Measurements from ENCODE around the gene CRNN.

The CRNN gene

DNA sequence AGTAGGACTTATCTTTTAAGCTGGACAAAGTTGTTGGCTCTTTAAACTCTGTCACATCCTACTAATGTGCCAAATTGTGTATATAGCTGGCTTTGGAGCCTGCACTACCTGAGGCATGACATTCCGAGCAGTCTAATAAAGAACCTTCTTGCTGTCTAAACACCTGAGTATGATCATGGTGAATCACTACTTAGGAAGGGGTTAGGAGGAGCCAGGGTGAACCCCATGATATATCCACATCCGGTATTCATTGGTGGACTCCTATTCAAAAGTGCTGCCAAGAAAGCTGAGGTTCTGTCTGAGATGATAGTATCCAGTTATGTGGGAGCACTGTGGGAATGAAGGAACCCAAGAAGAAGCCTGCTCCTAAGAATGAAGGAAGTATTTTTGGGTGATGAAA, 27.1 kb downstream of the CRNN start:
- DNase-seq (ENCODE audit: insufficient read length) (no peak), FAIRE-seq (no peak)
- TF ChIP-seq POLR2A (IDR thresholded peaks at IDR 0.05; ENCODE audit: low read depth, low read length) (no peak), TAF1 (IDR thresholded peaks at IDR 0.05; ENCODE audit: borderline replicate concordance, low read depth, low read length) (no peak), POLR2AphosphoS5 (IDR thresholded peaks at IDR 0.05; ENCODE audit: low read depth, low read length) (no peak)

DNA sequence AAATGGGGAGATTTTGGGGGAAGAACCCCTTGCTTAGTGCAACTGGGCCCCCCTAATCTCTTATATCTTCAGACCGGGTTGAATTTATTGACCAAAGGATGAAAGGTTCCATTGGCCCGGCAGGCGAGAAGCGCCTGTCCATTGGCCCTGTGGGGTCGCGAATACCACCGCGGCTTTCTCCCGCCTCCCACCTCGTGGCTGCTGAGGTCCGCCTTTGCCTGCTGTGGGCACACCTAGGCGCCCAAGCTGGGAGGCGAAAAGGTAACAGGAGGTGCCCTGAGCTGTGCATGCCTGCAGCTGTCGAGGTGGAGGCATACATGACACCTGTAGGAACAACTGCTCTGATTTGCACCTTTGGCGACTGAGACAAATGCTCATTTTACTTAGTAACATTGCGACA, 33.1 kb downstream of the CRNN start:
- FAIRE-seq: no peak
- no peak for DNase-seq (ENCODE audit: insufficient read length)
- no peak for TF ChIP-seq TAF1 (IDR thresholded peaks at IDR 0.05; ENCODE audit: borderline replicate concordance, low read depth, low read length)
- TF ChIP-seq POLR2A (IDR thresholded peaks at IDR 0.05; ENCODE audit: low read depth, low read length): no peak
- no peak for TF ChIP-seq POLR2AphosphoS5 (IDR thresholded peaks at IDR 0.05; ENCODE audit: low read depth, low read length)

DNA sequence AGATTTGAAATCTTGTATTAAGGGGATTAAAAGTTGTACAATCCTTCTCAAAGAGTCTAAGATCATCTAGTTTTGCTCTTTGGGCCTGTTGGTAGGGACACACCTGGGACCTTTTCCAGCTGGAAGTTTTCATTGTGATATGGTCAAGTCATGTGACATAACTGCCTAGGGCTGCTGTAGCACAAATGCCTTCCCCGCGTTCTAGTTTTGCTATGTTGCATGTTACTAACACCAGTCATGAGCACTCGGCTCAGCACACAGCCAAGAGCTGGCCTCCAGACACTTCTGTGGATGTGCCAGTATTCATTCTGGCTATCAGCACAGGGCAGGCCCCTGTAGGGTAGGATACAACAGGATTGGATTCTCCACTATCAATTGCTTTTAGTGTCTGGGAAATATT, 39.6 kb downstream of the CRNN start:
- TF ChIP-seq POLR2A (IDR thresholded peaks at IDR 0.05; ENCODE audit: low read depth, low read length) (no peak), TAF1 (IDR thresholded peaks at IDR 0.05; ENCODE audit: borderline replicate concordance, low read depth, low read length) (no peak), POLR2AphosphoS5 (IDR thresholded peaks at IDR 0.05; ENCODE audit: low read depth, low read length) (no peak)
- no peak for FAIRE-seq
- DNase-seq (ENCODE audit: insufficient read length): no peak

DNA sequence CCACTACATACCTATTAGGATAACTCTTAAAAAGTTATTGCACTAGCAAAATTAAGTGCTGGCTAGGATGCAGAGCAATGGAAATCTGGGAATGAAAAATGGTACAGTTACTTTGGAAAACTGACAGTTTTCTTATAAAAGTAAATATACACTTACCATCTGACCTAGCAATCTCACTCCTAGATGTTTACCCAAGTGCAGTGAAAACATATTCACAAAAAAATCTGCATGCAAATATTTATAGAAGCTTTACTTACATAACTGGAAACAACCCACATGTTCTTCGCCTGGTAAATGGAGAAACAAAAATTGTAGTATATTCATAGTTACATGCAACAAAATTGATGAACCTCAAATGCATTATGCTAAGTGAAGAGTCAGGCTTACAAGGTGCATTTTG, 41.4 kb downstream of the CRNN start:
- DNase-seq (ENCODE audit: insufficient read length) (no peak), FAIRE-seq (no peak)
- no peak for TF ChIP-seq POLR2AphosphoS5 (IDR thresholded peaks at IDR 0.05; ENCODE audit: low read depth, low read length)
- TF ChIP-seq TAF1 (IDR thresholded peaks at IDR 0.05; ENCODE audit: borderline replicate concordance, low read depth, low read length): no peak

DNA sequence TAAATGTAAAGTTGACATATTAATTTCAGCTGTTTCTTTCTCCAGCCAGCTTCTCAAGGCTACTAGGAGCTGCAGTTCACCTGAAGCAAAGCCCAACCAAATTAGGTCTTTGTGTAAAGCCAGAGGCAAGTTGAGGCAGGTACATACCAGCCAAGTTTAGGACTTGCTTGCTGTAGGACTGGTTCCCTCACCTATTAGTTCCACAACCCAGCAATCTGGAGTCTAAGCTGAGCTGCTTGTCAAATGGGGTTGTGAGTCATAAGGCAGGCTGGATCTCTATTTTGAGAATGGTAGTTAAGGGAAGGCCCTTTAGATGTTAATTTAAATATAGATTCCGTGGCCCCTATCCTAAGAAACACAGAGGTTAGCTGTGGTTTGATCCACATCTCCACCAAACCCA, 46.6 kb downstream of the CRNN start:
- no peak for TF ChIP-seq POLR2AphosphoS5 (IDR thresholded peaks at IDR 0.05; ENCODE audit: low read depth, low read length)
- TF ChIP-seq POLR2A (IDR thresholded peaks at IDR 0.05; ENCODE audit: low read depth, low read length): no peak
- no peak for TF ChIP-seq TAF1 (IDR thresholded peaks at IDR 0.05; ENCODE audit: borderline replicate concordance, low read depth, low read length)
- DNase-seq (ENCODE audit: insufficient read length): no peak
- no peak for FAIRE-seq

DNA sequence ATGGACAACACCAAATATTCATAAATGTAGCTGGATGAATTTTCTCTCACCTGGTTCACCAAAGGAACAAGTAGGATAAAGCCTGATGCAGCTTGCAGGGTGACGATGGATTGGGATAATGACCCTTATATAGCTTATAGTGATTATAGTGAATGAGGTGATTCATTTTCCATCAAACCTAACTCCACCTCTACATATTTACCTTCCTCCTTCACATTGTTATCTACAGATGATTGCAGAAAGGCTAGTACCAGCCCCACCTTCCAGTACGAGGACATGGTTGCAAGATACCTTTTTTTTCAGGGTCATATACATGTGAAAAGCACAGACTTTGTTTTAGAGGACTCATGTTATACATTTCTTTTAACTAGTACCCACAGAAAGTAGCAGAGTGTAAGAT, 54.2 kb downstream of the CRNN start, which contains the start of gene FLG2:
Gene FLG2 (minus strand): TSS at position 101 of the 400 bp plus-strand sequence. CDS start 1,122 bp downstream, outside the sequence.
- FAIRE-seq (no peak), DNase-seq (ENCODE audit: insufficient read length) (no peak)
- TF ChIP-seq POLR2AphosphoS5 (IDR thresholded peaks at IDR 0.05; ENCODE audit: low read depth, low read length) (no peak), TAF1 (IDR thresholded peaks at IDR 0.05; ENCODE audit: borderline replicate concordance, low read depth, low read length) (no peak), POLR2A (IDR thresholded peaks at IDR 0.05; ENCODE audit: low read depth, low read length) (no peak)
